ENCODE results near the gene TBL2. TPM values are rescaled to one million over a fixed set of nuclear protein-coding genes. Genes with fewer than 3 reads are reported as not detected.

The TBL2 gene
- total and polyA plus RNA-seq, 2 donors (not counting 1 experiment from before 2014, with no cell fraction given), result 15.1 to 34.6 TPM

DNA sequence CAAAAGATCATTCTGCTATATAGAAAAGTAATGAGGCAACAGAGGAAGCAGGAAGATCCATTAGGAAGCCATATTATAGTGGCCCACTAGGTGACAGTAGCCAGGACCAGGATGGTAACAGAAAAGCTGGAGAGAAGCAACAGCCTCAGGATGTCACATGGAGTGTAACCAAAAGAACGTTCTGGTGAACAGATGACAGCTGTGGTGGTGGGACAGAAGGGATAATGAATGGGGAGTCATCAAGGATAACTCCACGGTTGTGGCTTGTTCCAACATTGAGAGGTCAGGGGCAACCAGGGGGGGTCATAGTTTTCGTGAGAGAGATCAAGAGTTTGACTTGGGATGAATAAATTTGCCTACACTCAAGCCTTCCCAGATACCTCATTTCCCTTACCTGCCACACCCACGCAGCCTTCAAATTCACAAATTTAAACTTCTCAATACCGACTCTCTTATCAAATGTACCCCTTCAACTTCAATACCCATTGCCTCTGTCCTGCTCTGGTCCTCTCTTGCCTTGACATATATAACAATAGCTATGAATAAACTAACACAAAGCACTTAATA lies 9.3 kb downstream of the TBL2 start:
- H3K27ac Mint-ChIP-seq, result no peak overlapping the region

More for the DNA sequence above, 9.3 kb downstream of the TBL2 start:
- ChIA-PET CTCF (no interaction called here), POLR2A (no interaction called here)
- no peaks in the 10 kb centered on the region for H3K27me3 Mint-ChIP-seq
- TF ChIP-seq EZH2 (IDR thresholded peaks at IDR 0.05; ENCODE audit: borderline replicate concordance, insufficient read depth, low read depth, low read length, poor library complexity, severe bottlenecking) (no peak), CTCF (IDR thresholded peaks at IDR 0.05) (no peak)
- no peaks in the 10 kb centered on the region for H3K9me3 Mint-ChIP-seq (ENCODE audit: insufficient read depth)
- DNase-seq, result no peak
- ATAC-seq (ENCODE audit: low read depth), result no peak
- no peak overlapping the region for H3K4me2 ChIP-seq (replicated peaks; ENCODE audit: low read depth, low read length, poor library complexity, severe bottlenecking)
- no peak overlapping the region for H3K4me3 ChIP-seq (ENCODE audit: control extremely low read depth in 1 of 5, extremely low read depth in 1 of 5, insufficient read depth in 1 of 5, low read depth in 2 of 5, low read length in 4 of 5)
- H3K9me3 ChIP-seq (ENCODE audit: control extremely low read depth in 1 of 3, control insufficient read depth in 2 of 3, insufficient read depth in 1 of 3, low read length in 2 of 3), result no peaks in the 10 kb centered on the region
- peaks cover 0 to 52% of the 10 kb centered on the region in 2 experiments for H3K36me3 ChIP-seq (replicated peaks in 1 of 2; ENCODE audit: control extremely low read depth in 1 of 2, control insufficient read depth in 1 of 2, extremely low read depth in 1 of 2, insufficient read depth in 2 of 2, low read length in 1 of 2)
- 90% methylated on average over 3 of the region's 5 CpGs for WGBS (ENCODE audit: insufficient coverage)
- no peak overlapping the region for H2AFZ ChIP-seq (ENCODE audit: insufficient read depth, low read depth, low read length, poor library complexity, severe bottlenecking)
- H3K79me2 ChIP-seq (ENCODE audit: control insufficient read depth, insufficient read depth, low read length), result peaks cover 4% of the 10 kb centered on the region
- H3K27ac ChIP-seq (ENCODE audit: low read length in 2 of 2), result no peak overlapping the region
- no peak overlapping the region for H3K4me3 Mint-ChIP-seq
- no peaks in the 10 kb centered on the region for H3K27me3 ChIP-seq (replicated peaks in 1 of 4; ENCODE audit: control extremely low read depth in 1 of 4, control insufficient read depth in 3 of 4, insufficient read depth in 4 of 4, low read length in 3 of 4)
- H3K4me1 ChIP-seq (ENCODE audit: control insufficient read depth in 2 of 2, insufficient read depth in 2 of 2, low read length in 2 of 2), result peaks cover 5 to 11% of the 10 kb centered on the region in 2 donors
- intact Hi-C loops (cut with micrococcal nuclease), result no loop called here
- H3K9ac ChIP-seq (ENCODE audit: low read length), result no peak overlapping the region
- H3K4me1 Mint-ChIP-seq, result peaks cover 15% of the 10 kb centered on the region
- no peaks in the 10 kb centered on the region for H4K20me1 ChIP-seq (ENCODE audit: control insufficient read depth, insufficient read depth, low read length, poor library complexity, severe bottlenecking)
